ENCODE results near the gene CPXM1.

Gene CPXM1

GRCh38 chr20:2795451-2795850 lies 5.0 kb downstream of the CPXM1 start:
- DNase-seq (ENCODE audit: low read depth): no peak
- no peak overlapping the region for H3K4me3 ChIP-seq (ENCODE audit: low read depth, low read length)

GRCh38 chr20:2794866-2795447 lies 5.5 kb downstream of the CPXM1 start:
- no peak for TF ChIP-seq CTCF (IDR thresholded peaks at IDR 0.05; ENCODE audit: control insufficient read depth, extremely low read depth, insufficient read depth)
- no peak for DNase-seq (ENCODE audit: low read depth)
- H3K4me3 ChIP-seq (ENCODE audit: low read depth, low read length): no peak overlapping the region

More at GRCh38 chr20:2795451-2795850, 5.0 kb downstream of the CPXM1 start:
- TF ChIP-seq CTCF (IDR thresholded peaks at IDR 0.05; ENCODE audit: control insufficient read depth, extremely low read depth, insufficient read depth): no peak

GRCh38 chr20:2794202-2794748 lies 6.2 kb downstream of the CPXM1 start:
- no peak for DNase-seq (ENCODE audit: low read depth)

GRCh38 chr20:2793471-2793870 lies 7.0 kb downstream of the CPXM1 start:
- no peak overlapping the region for H3K4me3 ChIP-seq (ENCODE audit: low read depth, low read length)
- no peak for TF ChIP-seq CTCF (IDR thresholded peaks at IDR 0.05; ENCODE audit: control insufficient read depth, extremely low read depth, insufficient read depth)
- no peak for DNase-seq (ENCODE audit: low read depth)

More at GRCh38 chr20:2794202-2794748, 6.2 kb downstream of the CPXM1 start:
- TF ChIP-seq CTCF (IDR thresholded peaks at IDR 0.05; ENCODE audit: control insufficient read depth, extremely low read depth, insufficient read depth): no peak
- no peak overlapping the region for H3K4me3 ChIP-seq (ENCODE audit: low read depth, low read length)

GRCh38 chr20:2783908-2784566 lies 16.4 kb downstream of the CPXM1 start:
- no peak overlapping the region for H3K4me3 ChIP-seq (ENCODE audit: low read depth, low read length)
- no peak for TF ChIP-seq CTCF (IDR thresholded peaks at IDR 0.05; ENCODE audit: control insufficient read depth, extremely low read depth, insufficient read depth)
- DNase-seq (ENCODE audit: low read depth): no peak

GRCh38 chr20:2780948-2781347 lies 19.5 kb downstream of the CPXM1 start:
- DNase-seq (ENCODE audit: low read depth): no peak
- no peak for TF ChIP-seq CTCF (IDR thresholded peaks at IDR 0.05; ENCODE audit: control insufficient read depth, extremely low read depth, insufficient read depth)
- H3K4me3 ChIP-seq (ENCODE audit: low read depth, low read length): no peak overlapping the region
